Neuronal stem cell (in vitro differentiated cells): ENCODE results near the gene CD37. TPM values are rescaled to one million over a fixed set of nuclear protein-coding genes. Genes with fewer than 3 reads are reported as not detected.

Source experiments
- small RNA-seq: library from polyadenylated mRNA; stranded (forward); fragments of <200 nt; extraction: miRNeasy Mini kit (QIAGEN cat#:217004); gene quantifications from one replicate; pipeline ENCODE3, GENCODE V24; 2013; ENCODE audit not compliant: insufficient read depth

The CD37 gene

Small RNA genes lying within 50 kb of the gene (small RNA-seq; reads per million reads assigned to genes)
- gene MIR4324 = not detected
